Spleen (tissue), 11 donors: Measurements from ENCODE around the gene HRC. TPM values are rescaled to one million over a fixed set of nuclear protein-coding genes. Genes with fewer than 3 reads are reported as not detected.

Experiments used
- DNase-seq: peaks from one replicate; pipeline ENCODE4 v3.0.0-alpha.2; 2020
- H3K27ac ChIP-seq, 8 donors: fragments of 200-600 bp; sonication (generic) in 7 of 8; 1 replicate in 4 of 8; 2 replicates in 4 of 8; pipeline versions ENCODE4 v1.5.0 to v1.8.0; 2016 to 2021; ENCODE audit warnings: inconsistent platforms in 4 of 8, mild to moderate bottlenecking in 4 of 8, moderate library complexity in 1 of 8
- H3K27me3 ChIP-seq, 7 donors: fragments of 200-600 bp; sonication (generic) in 6 of 7; replicated peaks in 1 of 7; 1 replicate in 4 of 7; 2 replicates in 3 of 7; pipeline versions ENCODE4 v1.5.0 to v1.8.0; 2016 to 2021; ENCODE audit warnings: inconsistent platforms in 3 of 7, mild to moderate bottlenecking in 1 of 7
- H3K36me3 ChIP-seq, 6 donors: fragments of 200-600 bp; sonication (generic) in 5 of 6; 1 replicate in 4 of 6; 2 replicates in 2 of 6; pipeline versions ENCODE4 v1.5.0 to v1.8.0; 2016 to 2021; ENCODE audit warnings: inconsistent platforms in 2 of 6
- H3K4me1 ChIP-seq, 6 donors: fragments of 200-600 bp; sonication (generic) in 5 of 6; 1 replicate in 3 of 6; 2 replicates in 3 of 6; pipeline versions ENCODE4 v1.5.0 to v1.8.0; 2016 to 2021; ENCODE audit warnings: inconsistent platforms in 3 of 6
- H3K4me3 ChIP-seq, 8 donors: fragments of 200-600 bp; sonication (generic) in 7 of 8; 1 replicate in 4 of 8; 2 replicates in 4 of 8; pipeline versions ENCODE4 v1.5.0 to v1.8.0; 2016 to 2021; ENCODE audit warnings: inconsistent platforms in 4 of 8, mild to moderate bottlenecking in 4 of 8, moderate library complexity in 2 of 8
- H3K9me3 ChIP-seq, 8 donors: fragments of 200-600 bp; sonication (generic) in 7 of 8; 1 replicate in 4 of 8; 2 replicates in 4 of 8; pipeline versions ENCODE4 v1.5.0 to v1.8.0; 2016 to 2021; ENCODE audit warnings: inconsistent platforms in 4 of 8
- CTCF ChIP-seq, 11 experiments: fragments of 200-600 bp in 7 of 11; fragments of 450-650 bp in 4 of 11; sonication (generic) in 4 of 11; IDR thresholded peaks in 8 of 11; conservative IDR thresholded peaks in 3 of 11; 1 replicate in 7 of 11; 2 replicates in 4 of 11; pipeline versions ENCODE4 v1.4.0 to v1.8.0; 2016 to 2021; ENCODE audit warnings: antibody characterized with exemption in 11 of 11, inconsistent platforms in 4 of 11, mild to moderate bottlenecking in 1 of 11
- POLR2A ChIP-seq, 3 donors: fragments of 450-650 bp; IDR thresholded peaks; one replicate each; pipeline ENCODE4 v1.5.1; 2017; ENCODE audit warnings: antibody characterized with exemption in 3 of 3, mild to moderate bottlenecking in 1 of 3
- POLR2AphosphoS5 ChIP-seq, 3 donors: sonication (generic); formaldehyde crosslinking; IDR thresholded peaks; one replicate each; pipeline ENCODE4 v1.5.1; 2017; ENCODE audit warnings: antibody characterized with exemption in 3 of 3
- WGBS, 5 donors: extraction: QIAGEN DNeasy Blood & Tissue Kit in 3 of 5; methylation state at CpG; one replicate each; pipeline versions ENCODE4 v1.1.5 to v1.1.7; 2013 to 2018; 5-methylcytosine and 5-hydroxymethylcytosine counted together
- intact Hi-C: fragments of 100-400 bp; cut with DNase I; formaldehyde crosslinking; loops from one replicate; pipeline ENCODE4 v1.15.0; 2023; ENCODE audit warnings: low total_unique reads
- polyA plus RNA-seq, 3 donors: library from polyadenylated mRNA; stranded (reverse); fragments of 200-250 nt; gene quantifications; one replicate each; pipeline ENCODE4 v1.2.1, GENCODE V29; 2013
- total RNA-seq, 7 donors: library from RNA; depleted of rRNA in 3 of 7; stranded (reverse); fragments of >200 nt in 3 of 7; fragmentation: NEBNext Ultra II Directional in 4 of 7; extraction: Animal tissue kit (Norgen Biotek cat#: 25700) in 4 of 7; gene quantifications; one replicate each; pipeline versions ENCODE4 v1.1.0 to v1.2.1, GENCODE V29; 2016 to 2021
- donor health status: healthy with polysubstance abuse.
- donor health status: DM: no; HTN: no; CAD: no; lungs with moderate emphysema.
- donor health status: DM: no; HTN: no; CAD: no.
- donor health status: Bipolar disorder and iron deficiency.
- donor health status: healthy.
- donor health status: DM: no; HTN: no; CAD: no.
- donor health status: DM: yes; HTN: yes; CAD: no.

Gene HRC
- total and polyA plus RNA-seq, 10 donors = 0.07 to 0.47 (median 0.27) TPM; not detected in 5

DNA sequence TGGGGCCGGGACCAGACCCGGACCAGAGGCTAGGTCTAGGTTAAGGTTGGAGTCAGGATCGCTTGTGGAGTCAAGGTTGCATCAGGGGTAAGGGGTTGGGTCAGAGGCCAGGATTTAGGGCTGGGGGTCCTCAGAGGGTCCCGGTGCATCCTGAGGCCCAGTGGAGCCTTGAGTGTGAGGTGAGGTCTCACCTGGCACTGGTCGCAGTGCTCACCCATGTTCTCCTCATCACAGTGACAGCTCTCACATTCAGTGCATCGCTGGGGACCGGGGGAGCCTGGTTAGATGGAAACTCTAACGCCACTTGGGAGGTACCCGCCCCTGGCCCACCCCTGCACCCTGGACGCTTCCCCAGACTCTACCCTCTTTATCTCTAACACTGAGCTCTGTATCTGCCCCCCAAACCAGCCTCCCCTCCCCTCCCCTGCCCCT lies 3.1 kb downstream of the HRC start:
- H3K36me3 ChIP-seq = no peaks in the 10 kb centered on the region
- peaks cover 0 to 68% (median 26%) of the 10 kb centered on the region in 7 donors for H3K27me3 ChIP-seq
- peak overlapping the region in 1 of 8 donors; percentile 76 for H3K27ac ChIP-seq
- intact Hi-C loops = no loop called here
- no peak for DNase-seq
- WGBS, 5 donors = 20 to 33% (median 27%) methylated on average over 10 of the region's 10 CpGs
- peaks cover 0 to 6% (median 0%) of the 10 kb centered on the region in 8 donors for H3K9me3 ChIP-seq
- H3K4me3 ChIP-seq = peak overlapping the region in 1 of 8 donors; percentile 75
- H3K4me1 ChIP-seq = peaks cover 16 to 51% (median 40%) of the 10 kb centered on the region in 6 donors
- TF ChIP-seq POLR2A (IDR thresholded peaks at IDR 0.05) (no peak), POLR2AphosphoS5 (IDR thresholded peaks at IDR 0.05) (no peak), CTCF (IDR thresholded peaks at IDR 0.05 in 8 of 11, conservative IDR thresholded peaks at IDR 0.05 in 3 of 11) (no peak)

DNA sequence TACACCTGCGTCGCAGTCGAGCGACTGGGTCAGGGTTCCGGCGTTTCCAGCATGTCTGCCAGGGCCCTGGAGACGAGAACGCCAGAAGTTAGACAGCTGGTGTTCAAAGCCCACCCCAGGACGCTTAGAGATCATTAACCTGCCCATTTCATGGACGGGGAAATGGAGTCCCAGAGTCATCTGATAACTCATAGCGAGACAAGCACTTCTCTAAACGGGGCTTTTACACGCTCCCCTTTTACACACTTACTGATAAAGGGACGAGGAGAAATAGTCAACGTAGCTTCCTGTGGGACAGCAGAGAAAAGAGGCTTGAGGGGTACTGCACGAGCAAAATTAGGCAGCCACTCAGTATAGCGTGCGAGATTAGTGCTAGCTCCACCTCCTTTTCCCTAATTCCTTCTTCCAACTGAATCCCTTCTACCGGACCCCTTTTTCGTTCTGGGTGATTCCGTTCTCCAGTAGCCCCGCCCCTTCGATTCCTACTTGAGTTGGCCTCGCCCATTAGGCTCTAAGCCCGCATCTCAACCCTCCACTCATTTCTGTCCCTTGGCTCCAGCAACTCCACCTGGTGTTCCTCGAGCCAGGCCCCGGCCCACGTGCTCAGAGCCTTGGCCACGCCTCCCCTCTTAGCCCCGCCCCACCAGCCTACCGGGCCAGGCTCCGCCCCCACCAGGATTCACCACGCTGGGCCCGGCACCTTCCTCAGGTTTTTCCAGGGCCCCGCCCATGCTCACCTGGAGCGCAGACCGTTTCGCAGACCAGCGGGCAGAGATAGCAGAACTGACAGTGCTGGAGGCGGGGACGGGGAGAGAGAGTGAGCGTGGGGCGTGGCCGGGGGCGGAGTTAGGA lies 3.7 kb downstream of the HRC start:
- Histone ChIP-seq H3K4me1 (peaks cover 16 to 51% (median 40%) of the 10 kb centered on the region in 6 donors), H3K36me3 (no peaks in the 10 kb centered on the region), H3K4me3 (peak overlapping the region in 3 of 8 donors; percentile 60 to 75 (median 64)), H3K27ac (peak overlapping the region in 2 of 8 donors; percentile 70 to 76), H3K27me3 (peaks cover 0 to 75% (median 26%) of the 10 kb centered on the region in 7 donors), H3K9me3 (peaks cover 0 to 6% (median 0%) of the 10 kb centered on the region in 8 donors)
- WGBS, 5 donors = 9 to 14% (median 12%) methylated on average over 41 to 45 of the region's 45 CpGs
- TF ChIP-seq CTCF (IDR thresholded peaks at IDR 0.05 in 8 of 11, conservative IDR thresholded peaks at IDR 0.05 in 3 of 11) (no peak), POLR2AphosphoS5 (IDR thresholded peaks at IDR 0.05) (peak in 1 of 3 donors; percentile 15), POLR2A (IDR thresholded peaks at IDR 0.05) (no peak)
- DNase-seq = no peak
- intact Hi-C loops = no loop called here

DNA sequence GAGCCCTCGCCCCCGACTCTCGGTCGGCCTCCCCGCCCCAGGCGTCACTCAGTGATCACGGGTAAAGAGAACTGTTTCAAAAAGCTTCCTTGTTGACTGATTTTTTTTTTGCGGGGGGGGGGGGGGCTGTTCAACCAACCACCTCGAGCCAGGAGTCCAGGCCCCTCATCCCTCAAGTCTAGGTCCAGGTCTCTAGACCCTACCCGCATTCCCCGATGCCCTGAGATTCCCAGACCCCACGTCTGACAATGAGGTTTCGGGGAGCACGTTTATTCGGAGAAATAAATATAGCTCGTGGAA lies 4.3 kb downstream of the HRC start:
- no peaks in the 10 kb centered on the region for H3K36me3 ChIP-seq
- H3K4me3 ChIP-seq = peak overlapping the region; percentile 44 to 75 (median 60)
- no peak for TF ChIP-seq POLR2AphosphoS5 (IDR thresholded peaks at IDR 0.05)
- no peak for TF ChIP-seq POLR2A (IDR thresholded peaks at IDR 0.05)
- TF ChIP-seq CTCF (IDR thresholded peaks at IDR 0.05 in 8 of 11, conservative IDR thresholded peaks at IDR 0.05 in 3 of 11) = no peak
- no peak for DNase-seq
- H3K27ac ChIP-seq = peak overlapping the region in 7 of 8 donors; percentile 10 to 76 (median 70)
- H3K9me3 ChIP-seq = peaks cover 0 to 6% (median 0%) of the 10 kb centered on the region in 8 donors
- 7 to 17% (median 8%) methylated on average over 14 to 16 of the region's 16 CpGs for WGBS, 5 donors
- intact Hi-C loops = no loop called here
- H3K4me1 ChIP-seq = peaks cover 16 to 56% (median 44%) of the 10 kb centered on the region in 6 donors
- H3K27me3 ChIP-seq = peaks cover 0 to 78% (median 30%) of the 10 kb centered on the region in 7 donors
